WTC11 (cell line): ENCODE data around the gene VPS18.

Experiments used
- ATF3 ChIP-seq: sonication (generic); formaldehyde crosslinking; conservative IDR thresholded peaks from 2 replicates; pipeline ENCODE4 v1.8.1; 2022; ENCODE audit warnings: mild to moderate bottlenecking, missing genetic modification reagents
- CTCF ChIP-seq: fragments of 200-600 bp; IDR thresholded peaks from 2 replicates; pipeline ENCODE4 v1.8.0; 2022; ENCODE audit warnings: antibody characterized with exemption
- MXD4 ChIP-seq: fragments of 250-450 bp; sonication (Bioruptor Pico); IDR thresholded peaks from 2 replicates; pipeline ENCODE4 v1.8.0; 2021; ENCODE audit warnings: mild to moderate bottlenecking, moderate library complexity, borderline replicate concordance

GRCh38 chr15:40872791-40873693 is 21.2 kb upstream of the VPS18 start:
- TF ChIP-seq CTCF (no peak), MXD4 (CRISPR knock-in tag) (no peak), ATF3 (CRISPR knock-in tag) (no peak)
